Glutamatergic neuron (in vitro differentiated cells): ENCODE data around the gene MRPS10. TPM values are rescaled to one million over a fixed set of nuclear protein-coding genes. Genes with fewer than 3 reads are reported as not detected.

Experiments
- DNase-seq: peaks from one replicate; pipeline ENCODE4 v3.0.0; 2022
- H3K27ac Mint-ChIP-seq: one replicate; pipeline ENCODE4 v1.8.0; 2020; ENCODE audit warnings: mild to moderate bottlenecking, mixed read lengths, inconsistent platforms; ENCODE audit not compliant: unreplicated experiment
- H3K27me3 Mint-ChIP-seq: one replicate; pipeline ENCODE4 v1.8.0; 2020; ENCODE audit warnings: mild to moderate bottlenecking, moderate library complexity, mixed read lengths, inconsistent platforms; ENCODE audit not compliant: unreplicated experiment
- H3K36me3 Mint-ChIP-seq: one replicate; pipeline ENCODE4 v1.8.0; 2020; ENCODE audit warnings: mild to moderate bottlenecking, mixed read lengths, inconsistent platforms; ENCODE audit not compliant: unreplicated experiment
- H3K4me1 Mint-ChIP-seq: one replicate; pipeline ENCODE4 v1.8.0; 2020; ENCODE audit warnings: mild to moderate bottlenecking, low read depth, mixed read lengths, inconsistent platforms; ENCODE audit not compliant: unreplicated experiment
- H3K4me3 Mint-ChIP-seq: one replicate; pipeline ENCODE4 v1.8.0; 2020; ENCODE audit warnings: mild to moderate bottlenecking, mixed read lengths, inconsistent platforms; ENCODE audit not compliant: unreplicated experiment
- H3K9me3 Mint-ChIP-seq: one replicate; pipeline ENCODE4 v1.8.0; 2020; ENCODE audit warnings: mild to moderate bottlenecking, moderate library complexity, mixed read lengths, inconsistent platforms; ENCODE audit not compliant: unreplicated experiment
- total RNA-seq: library from RNA; stranded (reverse); fragmentation: NEBNext Ultra II Directional; extraction: Animal tissue kit (Norgen Biotek cat#: 25700); gene quantifications from one replicate; pipeline ENCODE4 v1.2.1, GENCODE V29; 2021; ENCODE audit not compliant: unreplicated experiment
- TF ChIP-seq, protein P1 (sequence below): fragments of 200-600 bp; sonication (generic); IDR thresholded peaks from one replicate; pipeline ENCODE4 v1.5.0; 2021; ENCODE audit not compliant: partially characterized antibody, unreplicated experiment

Gene MRPS10
- total RNA-seq, 1 donor from 2014 or later: 25.9 TPM

- DNase-seq: no peak
- no peaks in the 10 kb centered on the region for H3K27me3 Mint-ChIP-seq
- H3K4me3 Mint-ChIP-seq: no peak overlapping the region
- TF ChIP-seq, protein P1, sequence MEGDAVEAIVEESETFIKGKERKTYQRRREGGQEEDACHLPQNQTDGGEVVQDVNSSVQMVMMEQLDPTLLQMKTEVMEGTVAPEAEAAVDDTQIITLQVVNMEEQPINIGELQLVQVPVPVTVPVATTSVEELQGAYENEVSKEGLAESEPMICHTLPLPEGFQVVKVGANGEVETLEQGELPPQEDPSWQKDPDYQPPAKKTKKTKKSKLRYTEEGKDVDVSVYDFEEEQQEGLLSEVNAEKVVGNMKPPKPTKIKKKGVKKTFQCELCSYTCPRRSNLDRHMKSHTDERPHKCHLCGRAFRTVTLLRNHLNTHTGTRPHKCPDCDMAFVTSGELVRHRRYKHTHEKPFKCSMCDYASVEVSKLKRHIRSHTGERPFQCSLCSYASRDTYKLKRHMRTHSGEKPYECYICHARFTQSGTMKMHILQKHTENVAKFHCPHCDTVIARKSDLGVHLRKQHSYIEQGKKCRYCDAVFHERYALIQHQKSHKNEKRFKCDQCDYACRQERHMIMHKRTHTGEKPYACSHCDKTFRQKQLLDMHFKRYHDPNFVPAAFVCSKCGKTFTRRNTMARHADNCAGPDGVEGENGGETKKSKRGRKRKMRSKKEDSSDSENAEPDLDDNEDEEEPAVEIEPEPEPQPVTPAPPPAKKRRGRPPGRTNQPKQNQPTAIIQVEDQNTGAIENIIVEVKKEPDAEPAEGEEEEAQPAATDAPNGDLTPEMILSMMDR: no peak
- H3K27ac Mint-ChIP-seq: no peak overlapping the region
- H3K4me1 Mint-ChIP-seq: peaks cover 5% of the 10 kb centered on the region
- H3K9me3 Mint-ChIP-seq: peaks cover 2% of the 10 kb centered on the region
- H3K36me3 Mint-ChIP-seq: no peaks in the 10 kb centered on the region
Observed at GRCh38 chr6:42239736-42240375, 22.2 kb upstream of the MRPS10 start.

DNA sequence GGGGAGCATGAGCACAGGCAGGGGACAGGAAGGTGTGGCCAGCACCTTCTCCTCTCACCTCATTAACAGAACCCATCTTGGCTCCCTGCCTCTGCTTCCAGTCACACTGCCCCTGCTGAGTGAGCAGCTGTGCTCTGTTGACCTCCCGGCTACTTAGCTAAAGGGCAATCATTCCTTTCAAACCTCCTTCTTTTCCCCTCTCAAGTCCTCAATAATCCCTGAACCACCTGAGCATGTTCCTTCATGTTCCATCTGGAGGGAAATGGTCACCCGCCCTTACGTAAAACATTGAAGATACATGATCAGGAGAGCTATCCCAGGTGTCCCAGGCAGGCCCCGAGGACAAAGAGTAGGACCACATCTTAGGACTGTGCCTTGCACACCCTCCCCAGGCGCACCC is 21.7 kb upstream of the MRPS10 start:
- H3K9me3 Mint-ChIP-seq: peaks cover 2% of the 10 kb centered on the region
- TF ChIP-seq, protein P1: no peak
- no peak overlapping the region for H3K27ac Mint-ChIP-seq
- DNase-seq: no peak
- H3K36me3 Mint-ChIP-seq: no peaks in the 10 kb centered on the region
- no peak overlapping the region for H3K4me3 Mint-ChIP-seq
- no peaks in the 10 kb centered on the region for H3K27me3 Mint-ChIP-seq
- peaks cover 5% of the 10 kb centered on the region for H3K4me1 Mint-ChIP-seq

GRCh38 chr6:42237857-42238256 is 20.2 kb upstream of the MRPS10 start:
- Mint-ChIP-seq H3K4me1 (peaks cover 5% of the 10 kb centered on the region), H3K27ac (no peak overlapping the region), H3K9me3 (peaks cover 2% of the 10 kb centered on the region), H3K27me3 (no peaks in the 10 kb centered on the region), H3K4me3 (no peak overlapping the region), H3K36me3 (no peaks in the 10 kb centered on the region)
- DNase-seq: no peak
- TF ChIP-seq, protein P1: no peak

DNA sequence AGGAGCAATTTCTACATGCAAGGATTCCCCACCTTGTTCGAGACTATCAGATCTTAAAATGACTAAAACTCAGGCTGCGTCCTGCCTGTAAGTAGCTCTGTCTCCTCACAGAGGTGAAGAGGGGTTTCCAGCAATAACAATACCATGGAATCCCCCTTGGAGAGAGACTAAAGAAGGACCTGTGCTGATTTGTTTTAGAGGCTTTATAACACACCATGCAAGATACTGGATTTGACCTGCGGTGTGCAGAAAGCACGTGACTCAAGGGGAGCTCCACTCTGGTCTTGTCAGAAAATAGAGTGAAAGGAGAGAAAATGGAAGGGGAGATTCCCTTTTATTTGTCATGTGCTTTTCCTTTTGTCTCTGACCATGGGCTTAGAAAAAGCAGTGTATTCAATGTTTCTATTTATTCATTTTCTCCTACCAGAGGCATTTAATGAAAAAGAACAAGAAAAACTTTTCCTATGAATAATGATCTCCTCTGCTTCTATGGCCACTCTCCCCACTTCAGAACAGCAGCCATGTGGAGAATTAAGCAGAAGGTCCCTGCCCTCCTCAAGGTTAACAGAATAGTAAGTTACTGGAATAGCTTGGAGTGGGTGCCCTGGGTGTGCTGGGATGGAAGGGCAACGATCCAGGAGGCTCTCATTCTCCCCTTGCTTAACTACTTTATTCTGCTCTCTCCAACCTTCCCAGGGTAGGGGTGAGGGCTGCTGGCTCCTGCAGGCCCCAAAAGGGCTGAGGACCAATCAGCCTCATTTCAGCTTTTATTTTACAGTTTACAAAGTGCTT is 19.2 kb upstream of the MRPS10 start:
- no peak for DNase-seq
- H3K9me3 Mint-ChIP-seq: peaks cover 2% of the 10 kb centered on the region
- H3K27me3 Mint-ChIP-seq: no peaks in the 10 kb centered on the region
- no peak overlapping the region for H3K27ac Mint-ChIP-seq
- TF ChIP-seq, protein P1: no peak
- H3K4me3 Mint-ChIP-seq: no peak overlapping the region
- no peaks in the 10 kb centered on the region for H3K4me1 Mint-ChIP-seq
- no peaks in the 10 kb centered on the region for H3K36me3 Mint-ChIP-seq

GRCh38 chr6:42236030-42236429 is 18.4 kb upstream of the MRPS10 start:
- TF ChIP-seq, protein P1: no peak
- no peak for DNase-seq
- Mint-ChIP-seq H3K36me3 (no peaks in the 10 kb centered on the region), H3K4me1 (no peaks in the 10 kb centered on the region), H3K27ac (no peak overlapping the region), H3K4me3 (no peak overlapping the region), H3K27me3 (no peaks in the 10 kb centered on the region), H3K9me3 (peaks cover 2% of the 10 kb centered on the region)
